ENCODE results near the gene WIZ. TPM values are rescaled to one million over a fixed set of nuclear protein-coding genes. Genes with fewer than 3 reads are reported as not detected.

WIZ gene
- polyA plus RNA-seq, 1 experiment = 5.8 TPM

DNA sequence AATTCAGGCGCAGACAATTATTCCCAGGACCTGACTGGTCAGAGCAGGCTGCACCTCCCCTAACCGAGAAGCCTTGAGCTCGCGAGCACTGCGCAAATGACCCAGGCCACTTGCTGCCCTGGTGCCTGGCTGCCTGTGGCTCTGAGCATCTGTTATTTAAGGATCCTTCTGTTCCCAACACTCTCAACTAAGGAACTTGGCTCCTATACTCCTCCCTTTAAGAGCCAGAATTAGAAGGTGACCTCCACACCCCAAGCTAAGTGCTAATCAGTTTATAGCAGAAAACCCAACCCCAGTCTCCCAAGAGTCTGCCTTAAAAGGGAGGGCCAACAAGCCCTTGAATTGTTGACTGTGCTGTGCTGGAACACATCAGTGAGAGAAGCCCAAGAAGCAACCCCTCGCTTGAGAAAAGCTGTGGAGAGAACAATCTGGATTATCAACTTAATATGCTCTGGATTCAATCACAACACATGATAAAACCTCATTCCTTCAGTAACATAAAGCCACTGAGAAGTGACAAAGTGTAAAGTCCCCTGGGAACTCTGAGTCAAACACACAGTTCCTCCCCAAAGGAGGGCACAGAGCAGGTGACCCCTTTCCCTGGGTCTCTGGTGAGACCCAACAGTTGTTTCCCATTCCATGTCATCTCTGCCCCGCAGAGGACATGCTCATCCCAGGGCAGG is 45.5 kb downstream of the WIZ start:
- Histone ChIP-seq H3K4me3 (ENCODE audit: low read depth, low read length) (no peak overlapping the region), H3K27ac (ENCODE audit: low read depth, low read length) (no peak overlapping the region), H3K27me3 (ENCODE audit: control insufficient read depth, insufficient read depth, low read length) (no peaks in the 10 kb centered on the region), H3K9me3 (ENCODE audit: control insufficient read depth, insufficient read depth, low read length) (no peaks in the 10 kb centered on the region; the same call in 1 of the 2 replicates)
- ChIA-PET CTCF (no interaction called here), POLR2A (interaction anchor here (0.5 to 0.8 kb wide), 2 partner anchors 15 to 148 kb away, joined by 3 read pairs; partner anchors contain the start of gene AKAP8L)
- no peak for DNase-seq (ENCODE audit: low read depth, low spot score)
- TF ChIP-seq, protein P1, sequence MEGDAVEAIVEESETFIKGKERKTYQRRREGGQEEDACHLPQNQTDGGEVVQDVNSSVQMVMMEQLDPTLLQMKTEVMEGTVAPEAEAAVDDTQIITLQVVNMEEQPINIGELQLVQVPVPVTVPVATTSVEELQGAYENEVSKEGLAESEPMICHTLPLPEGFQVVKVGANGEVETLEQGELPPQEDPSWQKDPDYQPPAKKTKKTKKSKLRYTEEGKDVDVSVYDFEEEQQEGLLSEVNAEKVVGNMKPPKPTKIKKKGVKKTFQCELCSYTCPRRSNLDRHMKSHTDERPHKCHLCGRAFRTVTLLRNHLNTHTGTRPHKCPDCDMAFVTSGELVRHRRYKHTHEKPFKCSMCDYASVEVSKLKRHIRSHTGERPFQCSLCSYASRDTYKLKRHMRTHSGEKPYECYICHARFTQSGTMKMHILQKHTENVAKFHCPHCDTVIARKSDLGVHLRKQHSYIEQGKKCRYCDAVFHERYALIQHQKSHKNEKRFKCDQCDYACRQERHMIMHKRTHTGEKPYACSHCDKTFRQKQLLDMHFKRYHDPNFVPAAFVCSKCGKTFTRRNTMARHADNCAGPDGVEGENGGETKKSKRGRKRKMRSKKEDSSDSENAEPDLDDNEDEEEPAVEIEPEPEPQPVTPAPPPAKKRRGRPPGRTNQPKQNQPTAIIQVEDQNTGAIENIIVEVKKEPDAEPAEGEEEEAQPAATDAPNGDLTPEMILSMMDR (IDR thresholded peaks at IDR 0.05; ENCODE audit: low read depth, low read length) = no peak

DNA sequence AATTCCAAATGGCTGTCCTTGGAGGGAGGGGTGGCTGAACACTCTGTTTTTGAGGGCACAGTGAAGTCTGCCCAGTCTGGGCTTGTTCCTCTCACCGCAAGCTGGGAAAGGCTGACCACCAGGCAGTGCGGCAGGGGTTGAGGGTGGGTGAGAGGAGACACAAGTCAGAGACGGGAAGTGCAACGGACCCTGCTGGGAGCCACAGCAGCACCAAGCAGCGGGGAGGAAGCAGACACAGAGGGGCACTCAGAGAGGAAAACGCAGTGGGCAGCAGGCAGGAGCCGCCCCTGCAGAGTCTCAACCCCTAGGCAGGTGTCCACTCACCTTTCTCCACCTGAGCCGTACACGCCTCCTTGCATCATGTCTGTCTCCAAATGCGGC is 46.6 kb downstream of the WIZ start:
- Histone ChIP-seq H3K9me3 (ENCODE audit: control insufficient read depth, insufficient read depth, low read length) (no peaks in the 10 kb centered on the region; the same call in 1 of the 2 replicates), H3K4me3 (ENCODE audit: low read depth, low read length) (no peak overlapping the region), H3K27ac (ENCODE audit: low read depth, low read length) (no peak overlapping the region), H3K27me3 (ENCODE audit: control insufficient read depth, insufficient read depth, low read length) (no peaks in the 10 kb centered on the region)
- ChIA-PET POLR2A (no interaction called here), CTCF (no interaction called here)
- no peak for DNase-seq (ENCODE audit: low read depth, low spot score)
- TF ChIP-seq, protein P1 (IDR thresholded peaks at IDR 0.05; ENCODE audit: low read depth, low read length) = no peak

DNA sequence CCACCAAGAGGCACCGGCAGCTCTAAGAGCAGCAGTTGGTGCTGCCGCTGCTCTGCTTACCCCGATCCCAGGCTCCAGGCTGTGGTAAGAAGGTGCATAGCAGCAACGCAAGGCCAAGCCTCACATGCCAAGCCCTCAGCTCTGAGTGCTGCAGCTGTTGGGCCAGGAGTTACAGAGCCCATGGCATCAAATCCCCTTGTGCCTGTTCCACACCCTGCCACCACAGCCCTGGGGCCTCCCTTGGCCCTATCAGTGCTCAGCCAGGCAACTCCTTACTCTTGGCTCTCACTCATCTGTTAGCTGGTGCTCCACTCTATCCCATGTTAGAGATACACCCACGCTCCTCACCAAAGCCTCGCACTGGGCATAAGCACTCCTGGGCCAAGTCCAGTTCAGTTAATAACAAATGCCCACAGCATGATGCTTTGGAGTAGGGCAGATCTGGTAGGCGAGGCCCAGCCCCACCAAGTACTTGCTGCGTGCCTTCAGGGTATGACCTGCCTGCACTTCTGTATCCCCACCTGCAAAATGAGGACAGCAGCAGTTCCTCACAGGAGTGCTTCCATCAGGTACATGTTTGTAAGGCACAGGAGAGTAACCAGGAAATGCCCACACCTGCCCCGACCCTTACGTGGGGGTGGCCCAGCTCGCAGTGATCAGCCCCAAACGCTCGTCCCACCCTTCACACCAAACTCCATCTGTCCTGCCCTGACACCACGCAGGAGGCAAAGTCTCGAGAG is 47.2 kb downstream of the WIZ start:
- ChIA-PET POLR2A (no interaction called here), CTCF (no interaction called here)

DNA sequence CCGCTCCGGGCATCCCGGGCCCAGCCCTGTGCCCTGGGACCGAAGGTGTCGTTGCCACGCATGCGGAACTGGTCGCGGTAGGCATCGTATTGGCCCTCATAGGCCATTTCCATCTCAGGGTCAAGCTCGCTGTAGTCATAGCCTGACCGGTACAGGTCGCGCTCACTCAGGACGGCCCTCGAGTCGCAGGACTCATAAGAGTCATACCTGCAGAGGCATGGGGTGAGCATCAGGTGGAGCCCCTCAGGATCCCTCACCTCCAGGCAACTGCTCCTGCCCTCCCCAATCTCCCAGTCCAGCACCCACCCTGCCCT is 48.4 kb downstream of the WIZ start:
- POLR2A ChIA-PET = no interaction called here
- TF ChIP-seq, protein P1 (IDR thresholded peaks at IDR 0.05; ENCODE audit: low read depth, low read length) = no peak
- no peak for DNase-seq (ENCODE audit: low read depth, low spot score)
- Histone ChIP-seq H3K9me3 (ENCODE audit: control insufficient read depth, insufficient read depth, low read length) (no peaks in the 10 kb centered on the region; the same call in 1 of the 2 replicates), H3K27me3 (ENCODE audit: control insufficient read depth, insufficient read depth, low read length) (no peaks in the 10 kb centered on the region), H3K27ac (ENCODE audit: low read depth, low read length) (no peak overlapping the region), H3K4me3 (ENCODE audit: low read depth, low read length) (no peak overlapping the region)
- CTCF ChIA-PET = no interaction called here

More for the DNA sequence above, 47.2 kb downstream of the WIZ start:
- TF ChIP-seq, protein P1 (IDR thresholded peaks at IDR 0.05; ENCODE audit: low read depth, low read length) = no peak
- H3K27me3 ChIP-seq (ENCODE audit: control insufficient read depth, insufficient read depth, low read length) = no peaks in the 10 kb centered on the region
- no peak overlapping the region for H3K4me3 ChIP-seq (ENCODE audit: low read depth, low read length)
- no peaks in the 10 kb centered on the region; the same call in 1 of the 2 replicates for H3K9me3 ChIP-seq (ENCODE audit: control insufficient read depth, insufficient read depth, low read length)
- no peak overlapping the region for H3K27ac ChIP-seq (ENCODE audit: low read depth, low read length)
- DNase-seq (ENCODE audit: low read depth, low spot score) = no peak

Data from AG04450 (cell line).